Loucy (cell line): ENCODE measurements around the gene SPOP.
A peak's percentile ranks its signal among the peaks of the same experiment; 100 is the strongest.

Experiments
- H2AFZ ChIP-seq: fragments of 200-600 bp; sonication (generic); 2 replicates; pipeline ENCODE4 v1.6.0; 2016; ENCODE audit warnings: antibody characterized with exemption, mild to moderate bottlenecking, low read length, moderate library complexity
- H3F3A ChIP-seq: fragments of 200-600 bp; 2 replicates; pipeline ENCODE4 v1.6.0; 2016; ENCODE audit warnings: antibody characterized with exemption, low read depth, mild to moderate bottlenecking
- H3K27me3 ChIP-seq: fragments of 200-600 bp; sonication (generic); 2 replicates; pipeline ENCODE4 v1.6.1; 2014; ENCODE audit warnings: low read length, mild to moderate bottlenecking; ENCODE audit not compliant: insufficient read depth, poor library complexity, severe bottlenecking
- H3K36me3 ChIP-seq: fragments of 200-600 bp; sonication (generic); 2 replicates; pipeline ENCODE4 v1.6.1; 2016; ENCODE audit warnings: low read length; ENCODE audit not compliant: insufficient read depth
- H3K4me1 ChIP-seq: fragments of 200-600 bp; sonication (generic); 2 replicates; pipeline ENCODE4 v1.5.1; 2014; ENCODE audit warnings: low read length, mild to moderate bottlenecking; ENCODE audit not compliant: insufficient read depth, poor library complexity, severe bottlenecking
- H3K4me2 ChIP-seq: fragments of 200-600 bp; sonication (generic); 2 replicates; pipeline ENCODE4 v1.6.0; 2014; ENCODE audit warnings: antibody characterized with exemption, low read length, low read depth, mild to moderate bottlenecking; ENCODE audit not compliant: poor library complexity, severe bottlenecking
- H3K4me3 ChIP-seq: fragments of 200-600 bp; sonication (generic); 2 replicates; pipeline ENCODE4 v1.5.1; 2014; ENCODE audit warnings: low read length, mild to moderate bottlenecking, mixed read lengths; ENCODE audit not compliant: poor library complexity, severe bottlenecking
- H3K79me2 ChIP-seq: fragments of 200-600 bp; sonication (generic); 2 replicates; pipeline ENCODE4 v1.6.1; 2014; ENCODE audit warnings: low read length; ENCODE audit not compliant: insufficient read depth
- H3K9ac ChIP-seq: fragments of 200-600 bp; sonication (generic); 2 replicates; pipeline ENCODE4 v1.6.0; 2014; ENCODE audit warnings: mild to moderate bottlenecking, low read depth, low read length, moderate library complexity; ENCODE audit not compliant: poor library complexity, severe bottlenecking
- H3K9me2 ChIP-seq: fragments of 200-600 bp; sonication (generic); replicated peaks from 2 replicates; pipeline ENCODE4 v1.6.1; 2016; ENCODE audit warnings: low read depth, low read length, mixed read lengths
- H3K9me3 ChIP-seq: fragments of 200-600 bp; sonication (generic); 2 replicates; pipeline ENCODE4 v1.6.1; 2014; ENCODE audit warnings: mild to moderate bottlenecking, antibody characterized with exemption, low read length, low read depth; ENCODE audit not compliant: insufficient read depth
- H4K20me1 ChIP-seq: fragments of 200-600 bp; sonication (generic); 2 replicates; pipeline ENCODE4 v1.6.0; 2014; ENCODE audit warnings: antibody characterized with exemption, low read length, mild to moderate bottlenecking; ENCODE audit not compliant: insufficient read depth, poor library complexity, severe bottlenecking
- CTCF ChIP-seq: fragments of 200-600 bp; sonication (generic); conservative IDR thresholded peaks from 2 replicates; pipeline ENCODE4 v1.5.1; 2014; ENCODE audit warnings: mild to moderate bottlenecking, antibody characterized with exemption, low read length
- EZH2phosphoT487 ChIP-seq: fragments of 200-600 bp; IDR thresholded peaks from 2 replicates; pipeline ENCODE4 v1.6.1; 2018; ENCODE audit warnings: antibody characterized with exemption, mild to moderate bottlenecking, moderate library complexity, borderline replicate concordance

SPOP gene

GRCh38 chr17:49597928-49598655 lies 79.8 kb downstream of the SPOP start:
- peaks cover 52% of the 10 kb centered on the region for H3K36me3 ChIP-seq
- TF ChIP-seq CTCF: no peak
- TF ChIP-seq EZH2phosphoT487: no peak

GRCh38 chr17:49597436-49597835 lies 80.5 kb downstream of the SPOP start:
- H3K9me2 ChIP-seq: no peaks in the 10 kb centered on the region
- no peak overlapping the region for H3K9ac ChIP-seq
- H3K4me2 ChIP-seq: peak overlapping the region; percentile 51
- TF ChIP-seq CTCF: no peak
- no peak for TF ChIP-seq EZH2phosphoT487
- no peaks in the 10 kb centered on the region for H3K9me3 ChIP-seq
- H2AFZ ChIP-seq: no peak overlapping the region
- H3K36me3 ChIP-seq: peaks cover 45% of the 10 kb centered on the region
- peaks cover 27% of the 10 kb centered on the region for H3K4me1 ChIP-seq
- H3K79me2 ChIP-seq: no peaks in the 10 kb centered on the region
- no peaks in the 10 kb centered on the region for H4K20me1 ChIP-seq
- H3F3A ChIP-seq: peaks cover 8% of the 10 kb centered on the region; the same call in 1 of the 2 replicates
- no peaks in the 10 kb centered on the region for H3K27me3 ChIP-seq
- H3K4me3 ChIP-seq: peak overlapping the region; percentile 19

More at GRCh38 chr17:49597928-49598655, 79.8 kb downstream of the SPOP start:
- H2AFZ ChIP-seq: no peak overlapping the region
- no peaks in the 10 kb centered on the region for H4K20me1 ChIP-seq
- H3K79me2 ChIP-seq: no peaks in the 10 kb centered on the region
- no peaks in the 10 kb centered on the region for H3K9me2 ChIP-seq
- peaks cover 8% of the 10 kb centered on the region; the same call in 1 of the 2 replicates for H3F3A ChIP-seq
- H3K4me2 ChIP-seq: peak overlapping the region; percentile 51
- peaks cover 27% of the 10 kb centered on the region for H3K4me1 ChIP-seq
- no peak overlapping the region for H3K9ac ChIP-seq
- H3K27me3 ChIP-seq: no peaks in the 10 kb centered on the region
- H3K9me3 ChIP-seq: no peaks in the 10 kb centered on the region
- H3K4me3 ChIP-seq: no peak overlapping the region

- peaks cover 27% of the 10 kb centered on the region for H3K4me1 ChIP-seq
- peaks cover 38% of the 10 kb centered on the region for H3K36me3 ChIP-seq
- H3K27me3 ChIP-seq: no peaks in the 10 kb centered on the region
- TF ChIP-seq EZH2phosphoT487: no peak
- no peak for TF ChIP-seq CTCF
- peaks cover 8% of the 10 kb centered on the region; the same call in 1 of the 2 replicates for H3F3A ChIP-seq
- peak overlapping the region; percentile 51 for H3K4me2 ChIP-seq
- peak overlapping the region; percentile 11 for H3K9ac ChIP-seq
- H3K9me2 ChIP-seq: no peaks in the 10 kb centered on the region
- peak overlapping the region; percentile 35 for H3K4me3 ChIP-seq
- no peak overlapping the region for H2AFZ ChIP-seq
- no peaks in the 10 kb centered on the region for H4K20me1 ChIP-seq
- H3K9me3 ChIP-seq: no peaks in the 10 kb centered on the region
- no peaks in the 10 kb centered on the region for H3K79me2 ChIP-seq
These were observed 81.2 kb downstream of the SPOP start for GRCh38 chr17:49596613-49597244.
